Measurements from ENCODE around the gene IGF1R. TPM values are rescaled to one million over a fixed set of nuclear protein-coding genes. Genes with fewer than 3 reads are reported as not detected.

The IGF1R gene
- total RNA-seq, 2 donors from 2014 or later = 32.1 to 64.1 TPM

DNA sequence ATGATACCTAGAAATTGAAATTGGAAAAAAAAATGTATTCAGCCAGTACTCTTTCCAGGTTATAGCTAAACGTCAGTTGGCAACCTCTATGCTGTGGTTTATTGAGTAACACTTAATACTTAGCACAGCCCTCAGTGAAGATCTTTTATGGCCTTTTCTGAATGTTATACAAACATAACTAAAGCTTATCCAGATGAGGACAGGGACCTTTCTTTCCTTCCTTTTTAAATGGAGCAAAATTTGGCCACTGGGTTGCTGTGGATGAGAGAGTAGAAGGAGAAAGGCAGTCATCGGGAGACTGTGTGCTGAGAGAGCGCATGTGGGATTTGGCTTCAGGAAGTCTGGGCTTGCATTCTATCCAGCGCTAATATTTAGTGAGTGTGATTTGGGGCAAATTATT, 36.1 kb downstream of the IGF1R start:
- no peaks in the 10 kb centered on the region for H3K36me3 ChIP-seq
- no peaks in the 10 kb centered on the region for H3K27me3 ChIP-seq
- no peak for DNase-seq (ENCODE audit: low spot score)
- peaks cover 0 to 64% of the 10 kb centered on the region in 2 donors for H3K4me1 ChIP-seq
- H3K27ac ChIP-seq = peak overlapping the region; percentile 53 to 55
- H3K4me3 ChIP-seq = no peak overlapping the region
- no peaks in the 10 kb centered on the region for H3K9me3 ChIP-seq
- no peak for TF ChIP-seq CTCF (IDR thresholded peaks at IDR 0.05)

DNA sequence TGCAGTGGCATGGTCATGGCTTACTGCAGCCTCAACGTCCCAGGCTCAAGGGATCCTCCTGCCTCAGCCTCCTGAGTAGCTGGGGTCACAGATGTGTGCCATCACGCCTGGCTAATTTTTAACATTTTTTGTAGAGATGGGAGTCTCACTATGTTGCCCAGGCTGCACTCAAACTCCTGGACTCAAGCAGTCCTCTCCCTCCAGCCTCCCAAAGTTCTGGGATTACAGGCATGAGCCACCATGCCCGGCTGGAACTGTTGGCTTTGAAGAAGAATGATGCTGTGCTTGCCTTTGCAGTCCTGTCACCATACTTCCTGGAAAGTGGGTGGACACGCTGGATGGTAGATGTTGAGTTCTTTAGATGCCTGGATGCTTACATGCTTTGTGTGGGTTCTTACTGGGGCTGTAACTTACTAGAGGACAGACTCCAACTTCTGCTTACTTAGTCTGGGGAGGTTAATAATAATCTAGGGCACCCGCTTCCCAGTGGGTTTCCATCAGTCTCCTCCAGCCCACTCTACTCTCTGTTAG, 36.7 kb downstream of the IGF1R start:
- Histone ChIP-seq H3K27ac (no peak overlapping the region), H3K4me1 (peaks cover 0 to 70% of the 10 kb centered on the region in 2 donors)
- DNase-seq (ENCODE audit: low spot score) = no peak

GRCh38 chr15:98686983-98687382, 38.6 kb downstream of the IGF1R start:
- Histone ChIP-seq H3K36me3 (no peaks in the 10 kb centered on the region), H3K27ac (no peak overlapping the region), H3K9me3 (no peaks in the 10 kb centered on the region), H3K4me1 (peaks cover 0 to 87% of the 10 kb centered on the region in 2 donors), H3K27me3 (no peaks in the 10 kb centered on the region), H3K4me3 (no peak overlapping the region)
- no peak for DNase-seq (ENCODE audit: low spot score)
- no peak for TF ChIP-seq CTCF (IDR thresholded peaks at IDR 0.05)

More for the DNA sequence above, 36.7 kb downstream of the IGF1R start:
- H3K27me3 ChIP-seq = no peaks in the 10 kb centered on the region
- H3K9me3 ChIP-seq = no peaks in the 10 kb centered on the region
- TF ChIP-seq CTCF (IDR thresholded peaks at IDR 0.05) = no peak
- H3K36me3 ChIP-seq = no peaks in the 10 kb centered on the region
- no peak overlapping the region for H3K4me3 ChIP-seq

GRCh38 chr15:98689431-98689861, 41.1 kb downstream of the IGF1R start:
- Histone ChIP-seq H3K36me3 (no peaks in the 10 kb centered on the region), H3K27me3 (no peaks in the 10 kb centered on the region), H3K4me3 (no peak overlapping the region), H3K9me3 (no peaks in the 10 kb centered on the region), H3K27ac (peak overlapping the region; percentile 47 to 53), H3K4me1 (peaks cover 0 to 87% of the 10 kb centered on the region in 2 donors)
- DNase-seq (ENCODE audit: low spot score) = no peak
- no peak for TF ChIP-seq CTCF (IDR thresholded peaks at IDR 0.05)

GRCh38 chr15:98690272-98690950, 42.1 kb downstream of the IGF1R start:
- no peak for TF ChIP-seq CTCF (IDR thresholded peaks at IDR 0.05)
- Histone ChIP-seq H3K9me3 (no peaks in the 10 kb centered on the region), H3K27me3 (no peaks in the 10 kb centered on the region), H3K4me3 (no peak overlapping the region), H3K36me3 (no peaks in the 10 kb centered on the region), H3K27ac (no peak overlapping the region), H3K4me1 (peaks cover 0 to 87% of the 10 kb centered on the region in 2 donors)
- DNase-seq (ENCODE audit: low spot score) = no peak

All from right atrium auricular region (tissue), 2 donors.